ENCODE data around the gene RBM4. TPM values are rescaled to one million over a fixed set of nuclear protein-coding genes. Genes with fewer than 3 reads are reported as not detected.

RBM4 gene
- total and polyA plus RNA-seq, 9 of the 15 experiments (the other 6 are each of a cell fraction or from before 2014, with no cell fraction given) = 81.6 to 233 (median 122) TPM

DNA sequence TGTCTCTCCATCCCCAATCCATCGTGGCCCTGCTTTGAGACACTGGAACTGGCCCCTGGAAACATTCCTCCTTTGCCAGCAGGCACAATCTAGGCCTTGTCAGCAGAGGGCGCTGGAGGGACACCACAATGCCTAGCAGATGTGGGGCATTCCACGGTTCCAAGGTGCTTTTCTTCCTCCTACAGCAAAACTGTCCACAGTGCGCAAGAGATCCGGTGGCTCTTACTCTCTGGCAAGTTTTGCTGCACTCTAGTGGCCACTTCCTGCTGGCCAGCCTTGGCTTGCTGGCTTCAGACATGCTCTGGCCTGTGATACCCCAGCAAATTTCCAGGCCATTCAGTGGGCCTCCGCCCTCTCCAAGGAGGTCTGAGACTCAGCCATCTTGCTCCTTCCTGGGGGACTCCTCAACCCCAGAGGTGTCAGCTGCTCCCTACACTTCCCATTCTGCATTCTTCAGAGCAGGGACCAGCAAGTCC lies 56.3 kb downstream of the RBM4 start (continued):
- TF ChIP-seq, protein P1, sequence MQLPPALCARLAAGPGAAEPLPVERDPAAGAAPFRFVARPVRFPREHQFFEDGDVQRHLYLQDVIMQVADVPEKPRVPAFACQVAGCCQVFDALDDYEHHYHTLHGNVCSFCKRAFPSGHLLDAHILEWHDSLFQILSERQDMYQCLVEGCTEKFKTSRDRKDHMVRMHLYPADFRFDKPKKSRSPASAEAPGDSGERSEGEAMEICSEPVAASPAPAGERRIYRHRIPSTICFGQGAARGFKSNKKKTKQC (CRISPR knock-in tag; IDR thresholded peaks at IDR 0.05) = no peak
- TF ChIP-seq HSF4 (CRISPR knock-in tag; IDR thresholded peaks at IDR 0.05; ENCODE audit: borderline replicate concordance) = no peak
- no peak; the same call in 1 of the 2 replicates for TF ChIP-seq ZNF263 (CRISPR knock-in tag; IDR thresholded peaks at IDR 0.05; ENCODE audit: borderline replicate concordance)
- TF ChIP-seq ETV6 (IDR thresholded peaks at IDR 0.05; ENCODE audit: borderline replicate concordance in 1 of 2, low read depth in 2 of 2, low read length in 1 of 2) = no peak
- no peak for TF ChIP-seq ETV6 (CRISPR knock-in tag; IDR thresholded peaks at IDR 0.05; ENCODE audit: borderline replicate concordance)
- no peak for TF ChIP-seq JUN (IDR thresholded peaks at IDR 0.05; ENCODE audit: borderline replicate concordance, low read depth, low read length)
- no peak for TF ChIP-seq JUN (CRISPR knock-in tag; IDR thresholded peaks at IDR 0.05; ENCODE audit: borderline replicate concordance)
- TF ChIP-seq SMARCE1 (IDR thresholded peaks at IDR 0.05) = no peak
- no peak for TF ChIP-seq FIP1L1 (IDR thresholded peaks at IDR 0.05; ENCODE audit: low read depth, low read length, poor library complexity, severe bottlenecking)
- no peak for TF ChIP-seq HMG20A (CRISPR knock-in tag; conservative IDR thresholded peaks at IDR 0.05)
- TF ChIP-seq ARID1B (IDR thresholded peaks at IDR 0.05) = no peak
- no peak for TF ChIP-seq ZKSCAN8 (CRISPR knock-in tag; IDR thresholded peaks at IDR 0.05)
- no peak for TF ChIP-seq WHSC1 (IDR thresholded peaks at IDR 0.05; ENCODE audit: low read length)
- no peak for TF ChIP-seq FOS (IDR thresholded peaks at IDR 0.05; ENCODE audit: extremely low read depth, insufficient read length)
- no peak for TF ChIP-seq NR2C2 (CRISPR knock-in tag; IDR thresholded peaks at IDR 0.05)
- no peak for TF ChIP-seq NR2C2 (tag; IDR thresholded peaks at IDR 0.05)
- no peak for TF ChIP-seq NFATC3 (IDR thresholded peaks at IDR 0.05)
- TF ChIP-seq, protein P2, sequence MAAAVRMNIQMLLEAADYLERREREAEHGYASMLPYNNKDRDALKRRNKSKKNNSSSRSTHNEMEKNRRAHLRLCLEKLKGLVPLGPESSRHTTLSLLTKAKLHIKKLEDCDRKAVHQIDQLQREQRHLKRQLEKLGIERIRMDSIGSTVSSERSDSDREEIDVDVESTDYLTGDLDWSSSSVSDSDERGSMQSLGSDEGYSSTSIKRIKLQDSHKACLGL (CRISPR knock-in tag; IDR thresholded peaks at IDR 0.05; ENCODE audit: borderline replicate concordance, poor library complexity, severe bottlenecking) = no peak
- TF ChIP-seq, protein P3, sequence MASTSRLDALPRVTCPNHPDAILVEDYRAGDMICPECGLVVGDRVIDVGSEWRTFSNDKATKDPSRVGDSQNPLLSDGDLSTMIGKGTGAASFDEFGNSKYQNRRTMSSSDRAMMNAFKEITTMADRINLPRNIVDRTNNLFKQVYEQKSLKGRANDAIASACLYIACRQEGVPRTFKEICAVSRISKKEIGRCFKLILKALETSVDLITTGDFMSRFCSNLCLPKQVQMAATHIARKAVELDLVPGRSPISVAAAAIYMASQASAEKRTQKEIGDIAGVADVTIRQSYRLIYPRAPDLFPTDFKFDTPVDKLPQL (IDR thresholded peaks at IDR 0.05; ENCODE audit: extremely low read depth, insufficient read length) = no peak
- no peak for TF ChIP-seq HNRNPL (IDR thresholded peaks at IDR 0.05; ENCODE audit: low read depth, low read length)
- no peak for TF ChIP-seq RBBP5 (IDR thresholded peaks at IDR 0.05; ENCODE audit: borderline replicate concordance, insufficient read depth, low read length, poor library complexity, severe bottlenecking)
- no peak for TF ChIP-seq RBM25 (IDR thresholded peaks at IDR 0.05; ENCODE audit: low read depth, low read length, severe bottlenecking)
- TF ChIP-seq ELF1 (tag; IDR thresholded peaks at IDR 0.05) = peak; percentile 42
- TF ChIP-seq NUFIP1 (IDR thresholded peaks at IDR 0.05; ENCODE audit: partially characterized antibody) = no peak
- TF ChIP-seq HDAC6 (IDR thresholded peaks at IDR 0.05; ENCODE audit: low read depth, low read length) = no peak
- TF ChIP-seq ZNF75A (CRISPR knock-in tag; IDR thresholded peaks at IDR 0.05) = no peak
- TF ChIP-seq ZNF146 (CRISPR knock-in tag; IDR thresholded peaks at IDR 0.05; ENCODE audit: unreplicated experiment) = no peak
- no peak for TF ChIP-seq EP400 (IDR thresholded peaks at IDR 0.05)
- no peak for TF ChIP-seq BRF1 (IDR thresholded peaks at IDR 0.05; ENCODE audit: borderline replicate concordance, extremely low read depth, insufficient read length)
- TF ChIP-seq ZNF253 (CRISPR knock-in tag; conservative IDR thresholded peaks at IDR 0.05) = no peak
- TF ChIP-seq SMC3 (conservative IDR thresholded peaks at IDR 0.05; ENCODE audit: insufficient read depth, low read depth, low read length) = peak; percentile 99
